Left cardiac atrium (tissue), 4 donors: ENCODE measurements around the gene CSH2. TPM values are rescaled to one million over a fixed set of nuclear protein-coding genes. Genes with fewer than 3 reads are reported as not detected.

Experiments
- ATAC-seq, 2 donors: fragments of 200-7000 bp; cut with Tn5 transposase; one replicate each; pipeline ENCODE4 v1.9.1; 2020; ENCODE audit warnings: mild to moderate bottlenecking in 2 of 2, moderate library complexity in 2 of 2
- DNase-seq: peaks from one replicate; pipeline ENCODE4 v3.0.0-alpha.2; 2020
- intact Hi-C, 2 donors: fragments of 100-400 bp; cut with DNase I; formaldehyde crosslinking; loops; one replicate each; pipeline versions ENCODE4 v1.14.1 to v1.15.1; 2022 to 2023
- total RNA-seq, 2 donors: library from RNA; stranded (reverse); fragmentation: NEBNext Ultra II Directional; extraction: Animal tissue kit (Norgen Biotek cat#: 25700); gene quantifications; one replicate each; pipeline ENCODE4 v1.2.1, GENCODE V29; 2021
- donor health status: DM: no; HTN: yes; CAD: no.
- donor health status: DM: no; HTN: yes; CAD: no; lungs with severe emphysema.
- donor health status: DM: yes; HTN: yes; CAD: no.
- donor health status: Dilated cardiomyopathy.

CSH2 gene
- total RNA-seq, 2 donors from 2014 or later: not detected

- ATAC-seq: peak; percentile 16 to 26
- intact Hi-C loops: no loop called here
- peak; percentile 65 for DNase-seq
Observed at GRCh38 chr17:63841350-63842172, 31.9 kb downstream of the CSH2 start.

GRCh38 chr17:63840591-63841349 is 32.7 kb downstream of the CSH2 start:
- intact Hi-C loops: no loop called here
- DNase-seq (no peak), ATAC-seq (no peak)

GRCh38 chr17:63838631-63839171 is 34.8 kb downstream of the CSH2 start:
- DNase-seq (peak; percentile 93), ATAC-seq (peak; percentile 47 to 61)
- intact Hi-C loops: no loop called here

GRCh38 chr17:63837962-63838600 is 35.4 kb downstream of the CSH2 start:
- intact Hi-C loops: no loop called here
- DNase-seq (no peak), ATAC-seq (no peak)

- intact Hi-C loops: no loop called here
- no peak for DNase-seq
- no peak for ATAC-seq
Observed at GRCh38 chr17:63837480-63837879, 36.0 kb downstream of the CSH2 start.

GRCh38 chr17:63836811-63837210 is 36.7 kb downstream of the CSH2 start:
- no peak for DNase-seq
- intact Hi-C loops: no loop called here
- no peak for ATAC-seq

GRCh38 chr17:63835167-63835720 is 38.2 kb downstream of the CSH2 start:
- intact Hi-C loops: no loop called here
- DNase-seq: no peak
- ATAC-seq: no peak

- DNase-seq (no peak), ATAC-seq (peak; percentile 13 to 14)
- intact Hi-C loops: no loop called here
Observed at GRCh38 chr17:63834431-63835166, 38.9 kb downstream of the CSH2 start.

- intact Hi-C loops: no loop called here
- no peak for ATAC-seq
- DNase-seq: no peak
Observed at GRCh38 chr17:63833741-63834373, 39.6 kb downstream of the CSH2 start.

GRCh38 chr17:63833026-63833740 is 40.3 kb downstream of the CSH2 start:
- DNase-seq (no peak), ATAC-seq (no peak)
- intact Hi-C loops: no loop called here

GRCh38 chr17:63832455-63832854 is 41.0 kb downstream of the CSH2 start:
- intact Hi-C loops: no loop called here
- no peak for DNase-seq

GRCh38 chr17:63832014-63832413 is 41.5 kb downstream of the CSH2 start:
- no peak for DNase-seq
- intact Hi-C loops: no loop called here

More at GRCh38 chr17:63832455-63832854, 41.0 kb downstream of the CSH2 start:
- ATAC-seq: no peak

GRCh38 chr17:63831505-63831904 is 42.0 kb downstream of the CSH2 start:
- intact Hi-C loops: no loop called here
- DNase-seq (no peak), ATAC-seq (no peak)

More at GRCh38 chr17:63832014-63832413, 41.5 kb downstream of the CSH2 start:
- no peak for ATAC-seq

- intact Hi-C loops: no loop called here
- ATAC-seq: no peak
Observed at GRCh38 chr17:63830904-63831491, 42.5 kb downstream of the CSH2 start.

GRCh38 chr17:63830278-63830677 is 43.2 kb downstream of the CSH2 start:
- intact Hi-C loops: no loop called here
- ATAC-seq (no peak), DNase-seq (no peak)

More at GRCh38 chr17:63830904-63831491, 42.5 kb downstream of the CSH2 start:
- no peak for DNase-seq

- intact Hi-C loops: loop anchor here in 1 of 2 donors (10.0 kb wide), 1 partner anchor 54 kb away; the partner anchor contains the start of genes CCDC47 and DDX42
- DNase-seq: no peak
- no peak for ATAC-seq
Observed at GRCh38 chr17:63828936-63829335, 44.5 kb downstream of the CSH2 start.

- ATAC-seq (no peak), DNase-seq (no peak)
- intact Hi-C loops: loop anchor here in 1 of 2 donors (10.0 kb wide), 1 partner anchor 53 kb away; the partner anchor contains the start of genes CCDC47 and DDX42
Observed at GRCh38 chr17:63827801-63828221, 45.7 kb downstream of the CSH2 start.
